HuH-7 (cell line): ENCODE measurements around the gene BCAS3.

Experiments
- DNase-seq: peaks from one replicate; pipeline ENCODE4 v3.0.0; 2011; ENCODE audit warnings: low spot score

The BCAS3 gene

DNA sequence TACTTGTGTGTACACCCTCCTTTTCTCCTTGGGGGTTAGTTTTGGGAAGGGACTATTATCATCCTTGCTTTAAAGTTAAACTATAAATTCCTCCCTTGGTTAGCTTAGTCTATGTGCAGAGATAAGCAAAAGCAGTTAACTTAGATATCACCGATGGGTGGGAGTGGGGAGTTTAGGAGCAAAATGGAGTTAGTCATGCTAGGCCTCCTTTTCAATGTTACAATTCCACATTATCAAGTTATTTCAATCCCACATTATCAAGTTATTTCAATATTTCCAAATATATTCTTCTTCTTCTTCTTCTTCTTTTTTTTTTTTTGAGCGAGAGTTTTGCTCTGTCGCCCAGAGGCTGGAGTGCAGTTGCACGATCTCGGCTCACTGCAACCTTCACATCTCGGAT, 1.7 kb upstream of the BCAS3 start:
- no peak for DNase-seq

DNA sequence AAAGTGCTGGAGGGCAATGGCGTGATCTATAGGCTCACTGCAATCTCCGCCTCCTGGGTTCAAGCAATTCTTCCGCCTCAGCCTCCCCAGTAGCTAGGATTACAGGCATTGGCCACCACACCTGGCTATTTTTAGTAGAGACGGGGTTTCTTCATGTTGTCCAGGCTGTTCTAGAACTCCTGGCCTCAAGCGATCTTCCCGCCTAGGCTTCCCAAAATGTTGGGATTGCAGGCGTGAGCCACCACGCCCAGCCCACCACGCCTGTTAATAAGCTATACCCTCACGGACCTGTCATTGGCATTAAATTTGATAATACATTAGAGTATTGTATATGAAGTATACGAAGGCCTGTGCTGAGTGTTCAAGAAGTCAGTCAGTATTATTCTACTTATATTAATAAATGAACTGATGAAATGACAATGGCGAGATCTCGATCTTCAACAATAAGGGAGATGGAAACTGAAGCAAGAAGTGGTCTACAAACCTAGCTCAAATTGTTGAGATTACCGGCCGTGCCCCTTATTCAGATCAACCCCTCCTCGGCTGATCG, 818 bp upstream of the BCAS3 start:
- no peak for DNase-seq

DNA sequence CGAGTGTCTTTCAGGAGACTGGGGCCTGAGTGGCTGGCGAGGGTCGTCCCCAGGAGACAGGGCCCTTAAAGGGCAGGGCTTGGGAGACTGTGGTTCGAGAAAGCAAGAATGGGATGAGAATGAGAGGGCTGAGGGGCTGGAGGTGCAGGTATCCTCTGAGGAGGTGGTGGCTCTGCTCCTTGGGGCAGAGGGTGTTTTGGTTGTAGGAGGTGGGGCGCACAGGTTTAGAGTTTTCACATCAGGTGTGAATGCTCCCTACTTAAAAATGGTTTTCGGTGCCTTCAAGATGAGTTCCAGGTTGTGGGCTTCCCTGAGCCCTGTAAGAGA, 430 bp downstream of the BCAS3 start:
- DNase-seq = no peak

DNA sequence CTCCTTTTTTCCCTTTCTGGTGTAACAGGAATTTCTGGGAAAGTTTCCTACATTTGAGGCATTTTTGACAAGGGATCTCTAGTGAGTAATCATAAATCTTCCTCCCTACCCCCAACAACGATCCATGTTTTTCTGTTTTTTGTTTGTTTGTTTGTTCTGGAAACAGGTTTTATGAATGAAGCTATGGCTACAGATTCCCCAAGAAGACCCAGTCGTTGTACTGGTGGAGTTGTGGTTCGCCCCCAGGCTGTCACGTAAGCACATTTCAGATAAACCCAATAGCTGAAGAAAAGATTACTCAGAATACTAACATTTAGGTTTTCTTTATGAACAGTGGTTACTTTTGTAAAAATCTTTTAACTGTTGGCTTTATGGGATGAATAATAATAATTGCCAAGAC, 1.6 kb downstream of the BCAS3 start:
- no peak for DNase-seq

DNA sequence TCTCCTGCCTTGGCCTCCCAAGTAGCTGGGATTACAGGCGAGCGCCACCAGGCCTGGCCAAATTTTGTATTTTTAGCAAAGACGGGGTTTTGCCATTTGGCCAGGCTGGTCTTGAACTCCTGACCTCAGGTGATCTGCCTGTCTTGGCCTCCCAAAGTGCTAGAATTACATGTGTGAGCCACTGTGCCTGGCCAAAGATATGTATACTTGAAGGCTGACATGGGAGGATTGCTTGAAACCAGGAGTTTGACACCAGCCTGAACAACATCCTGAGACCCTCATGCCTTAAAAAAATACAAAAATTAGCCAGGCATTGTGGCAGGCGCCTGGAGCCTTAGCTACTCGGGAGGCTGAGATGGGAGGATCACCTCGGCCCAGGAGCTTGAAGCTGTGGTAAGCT, 3.1 kb downstream of the BCAS3 start:
- DNase-seq = no peak

DNA sequence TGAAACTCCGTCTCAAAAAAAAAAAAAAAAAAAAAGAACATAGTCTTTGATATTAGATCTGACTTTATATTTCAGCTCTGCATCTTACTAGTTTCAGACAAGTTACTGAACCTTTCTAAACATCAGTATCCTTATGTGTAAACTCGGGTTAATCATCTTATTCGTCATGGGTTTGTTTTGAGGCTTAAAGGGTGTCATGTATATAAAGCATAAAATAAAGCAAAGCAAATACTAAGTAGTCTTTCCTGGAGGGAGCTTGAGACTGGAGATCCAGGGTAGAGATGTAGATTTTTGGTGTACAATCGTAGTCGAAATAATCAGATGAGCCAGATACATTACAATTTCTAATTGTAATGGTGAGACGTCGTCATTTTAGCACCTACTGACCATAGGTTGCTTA, 7.8 kb downstream of the BCAS3 start:
- DNase-seq = no peak

DNA sequence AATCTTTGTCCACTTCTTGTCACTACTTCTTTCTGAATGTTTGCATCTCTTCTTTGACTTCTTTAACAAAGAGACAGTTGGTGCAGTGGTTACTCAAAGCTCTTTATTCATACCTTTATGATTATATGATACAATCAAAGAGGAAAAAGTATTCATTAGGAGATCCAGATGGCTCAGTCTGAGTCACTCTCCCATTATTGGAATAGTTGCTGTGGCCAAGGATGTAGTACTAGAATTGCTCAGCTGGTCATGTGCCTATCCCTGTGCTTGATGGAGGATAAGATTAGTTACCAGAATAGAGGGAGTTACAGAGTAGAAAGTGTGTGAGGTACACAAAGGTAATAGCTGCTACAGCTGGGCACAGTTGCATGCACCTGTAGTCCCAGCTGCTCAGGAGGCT, 18.3 kb downstream of the BCAS3 start:
- DNase-seq = no peak

DNA sequence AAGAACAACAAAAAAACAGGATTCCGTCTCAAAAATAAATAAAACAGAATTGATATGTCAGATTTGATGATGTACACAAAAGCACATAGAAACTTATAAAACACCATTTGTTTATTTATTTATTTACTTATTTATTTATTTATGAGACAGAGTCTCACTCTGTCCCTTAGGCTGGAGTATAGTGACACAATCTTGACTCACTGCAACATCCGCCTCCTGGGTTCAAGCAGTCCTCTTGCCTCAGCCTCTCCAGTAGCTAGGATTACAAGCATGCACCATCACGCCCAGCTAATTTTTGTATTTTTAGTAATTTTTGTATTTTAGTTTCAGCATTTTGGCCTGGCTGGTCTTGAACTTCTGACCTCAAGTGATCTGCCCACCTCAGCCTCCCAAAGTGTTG, 21.4 kb downstream of the BCAS3 start:
- DNase-seq = no peak

DNA sequence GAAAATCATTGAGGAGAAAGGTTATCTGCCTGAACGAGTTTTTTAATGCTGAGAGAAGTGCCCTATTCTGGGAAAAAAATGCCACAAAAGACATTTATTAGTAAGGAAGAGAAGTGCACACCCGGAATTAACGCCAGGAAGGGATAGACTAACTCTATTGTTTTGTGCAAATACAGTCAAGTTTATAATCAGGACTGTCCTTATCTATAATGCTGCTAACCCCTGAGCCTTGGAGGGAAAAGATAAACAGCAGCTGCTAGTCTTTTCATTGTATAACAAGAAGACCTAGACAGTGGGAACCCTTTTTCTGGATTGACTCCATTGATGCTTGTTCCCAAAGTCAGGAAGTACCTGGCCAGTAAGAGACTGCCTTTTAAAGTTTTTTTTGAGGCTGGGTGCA, 26.5 kb downstream of the BCAS3 start:
- DNase-seq = no peak

DNA sequence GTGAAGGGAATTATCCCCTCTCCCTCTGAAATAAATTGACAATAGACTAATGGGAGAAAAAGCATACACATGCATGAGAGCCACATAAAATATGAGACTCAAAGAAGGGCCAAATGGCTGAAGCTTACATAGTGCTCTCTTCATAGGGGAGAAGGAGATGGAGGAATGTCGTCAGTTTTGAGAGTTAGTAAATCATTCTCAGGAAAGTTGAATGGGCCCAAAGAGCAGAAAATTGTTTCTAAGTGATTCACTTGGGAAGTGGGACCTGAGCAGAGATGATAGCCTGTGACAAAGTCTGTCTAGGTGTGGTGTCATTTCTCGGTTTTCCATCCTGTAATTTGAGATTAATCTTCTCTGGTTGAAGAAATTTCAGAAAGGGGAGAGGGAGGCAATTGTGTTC, 35.0 kb downstream of the BCAS3 start:
- no peak for DNase-seq

DNA sequence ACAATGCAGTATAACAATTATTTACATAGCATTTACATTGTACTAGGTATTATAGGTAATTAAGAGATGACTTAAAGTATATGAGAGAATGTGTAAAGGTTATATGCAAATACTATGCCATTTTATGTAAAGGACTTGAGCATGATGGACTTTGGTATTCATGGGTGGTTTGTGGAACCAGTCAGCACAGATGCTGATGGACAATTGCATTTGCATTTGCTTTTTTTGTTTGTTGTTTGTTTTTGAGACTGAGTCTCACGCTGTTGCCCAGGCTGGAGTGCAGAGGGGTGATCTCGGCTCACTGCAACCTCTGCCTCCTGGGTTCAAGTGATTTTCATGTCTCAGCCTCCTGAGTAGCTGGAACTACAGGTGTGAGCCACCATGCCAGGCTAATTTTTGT, 36.0 kb downstream of the BCAS3 start:
- DNase-seq = no peak

DNA sequence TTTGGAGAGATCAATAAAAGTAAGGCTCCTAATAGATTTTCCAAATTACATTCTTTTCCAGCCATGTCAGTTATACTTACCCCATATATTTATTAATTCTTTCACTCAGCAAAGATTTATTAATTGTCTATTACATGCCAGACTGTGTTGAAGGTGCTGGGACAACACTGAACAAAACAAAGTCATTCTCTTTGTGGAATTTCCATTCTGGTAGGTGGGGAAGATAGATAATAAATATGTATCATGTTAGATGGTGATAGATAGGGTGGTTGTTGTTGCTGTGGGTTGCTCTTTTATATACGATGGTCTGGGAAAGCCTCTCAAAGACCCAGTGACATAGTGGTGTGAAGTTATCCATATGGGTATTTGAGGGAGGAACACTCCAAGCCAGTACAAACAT, 39.1 kb downstream of the BCAS3 start:
- no peak for DNase-seq

DNA sequence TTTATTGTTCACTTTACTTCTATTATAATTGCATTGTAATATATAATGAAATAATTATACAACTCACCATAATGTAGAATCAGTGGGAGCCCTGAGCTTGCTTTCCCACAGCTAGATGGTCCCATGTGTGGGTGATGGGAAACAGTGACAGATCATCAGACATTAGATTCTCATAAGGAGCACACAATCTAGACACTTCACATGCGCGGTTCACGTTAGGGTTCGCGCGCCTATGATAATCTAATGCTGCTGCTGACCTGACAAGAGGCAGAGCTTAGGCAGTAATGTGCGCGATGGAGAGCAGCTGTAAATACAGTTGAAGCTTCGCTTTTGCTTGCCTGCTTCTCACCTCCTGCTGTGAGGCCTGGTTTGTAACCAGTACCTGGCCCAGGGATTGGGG, 40.2 kb downstream of the BCAS3 start:
- DNase-seq = no peak

DNA sequence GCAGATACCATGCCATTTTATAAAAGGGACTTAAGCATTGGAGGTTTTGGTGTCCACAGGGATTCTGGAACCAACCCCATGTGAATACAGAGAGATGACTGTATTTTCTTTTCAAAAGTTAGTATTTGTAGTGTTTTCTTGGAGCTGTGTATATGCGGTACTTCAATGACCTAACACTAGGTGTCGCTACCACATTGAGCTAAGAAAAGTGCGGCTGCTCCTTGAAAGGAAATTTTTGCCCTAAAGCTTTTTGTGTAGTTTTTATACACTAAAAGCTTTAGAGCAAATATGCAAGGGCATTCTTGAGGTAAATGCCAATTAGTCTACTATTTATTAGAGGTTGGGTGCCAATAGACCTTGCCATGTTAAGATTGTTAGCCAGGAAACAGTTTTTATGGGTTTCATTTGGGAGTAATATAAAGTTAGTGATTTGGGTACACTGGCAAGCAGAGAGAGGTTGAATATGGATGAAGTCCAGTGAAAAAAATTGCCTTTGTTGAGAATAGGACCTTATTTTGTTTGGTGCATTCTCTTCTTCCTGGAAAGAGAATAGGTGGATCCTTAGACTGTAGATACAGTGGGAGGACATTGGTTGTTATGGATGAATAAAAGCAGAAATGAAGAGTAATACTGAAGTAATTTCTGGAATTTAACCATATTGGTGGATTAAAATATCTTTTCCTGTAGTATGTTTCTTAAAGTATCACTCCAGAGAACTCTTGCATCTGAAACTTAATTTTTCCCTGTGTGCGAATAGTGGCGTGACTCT, 43.3 kb downstream of the BCAS3 start:
- DNase-seq = peak; percentile 26

DNA sequence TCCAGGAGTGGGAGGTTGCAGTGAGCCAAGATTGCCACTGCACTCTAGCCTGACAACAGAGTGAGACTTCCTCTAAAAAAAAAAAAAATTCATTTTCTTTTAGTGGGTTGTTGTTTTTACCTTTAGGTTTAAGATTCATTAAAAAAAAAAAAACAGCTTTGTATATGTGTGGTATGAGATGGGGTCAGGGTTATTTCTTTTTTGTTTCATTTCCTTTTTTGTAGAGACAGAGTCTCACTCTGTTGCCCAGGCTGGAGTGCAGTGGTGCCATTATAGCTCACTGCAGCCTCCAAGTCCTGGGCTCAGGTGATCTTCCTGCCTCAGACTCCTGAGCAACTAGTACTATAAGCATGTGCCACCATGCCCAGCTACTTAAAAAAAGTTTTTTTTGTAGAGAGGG, 47.0 kb downstream of the BCAS3 start:
- DNase-seq = no peak

DNA sequence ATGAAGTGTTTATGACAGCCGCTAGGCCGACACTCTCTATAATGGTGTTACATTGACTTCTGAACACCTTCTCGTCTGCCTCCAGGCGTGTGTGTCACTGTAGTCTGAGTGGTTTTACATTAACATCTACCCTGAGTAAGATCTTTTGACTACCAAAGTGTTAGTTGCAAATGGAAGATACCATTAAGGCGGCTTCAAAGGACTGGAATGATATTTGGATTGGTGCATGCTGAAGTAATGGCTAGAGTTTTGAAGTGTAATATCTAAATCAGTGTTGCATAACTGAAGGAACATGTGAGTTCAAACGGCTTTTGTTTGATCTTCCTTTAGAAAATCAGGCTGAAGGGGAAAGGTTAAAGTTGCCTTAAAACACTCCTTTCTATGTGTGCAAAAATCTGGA, 52.2 kb downstream of the BCAS3 start:
- peak; percentile 20 for DNase-seq

DNA sequence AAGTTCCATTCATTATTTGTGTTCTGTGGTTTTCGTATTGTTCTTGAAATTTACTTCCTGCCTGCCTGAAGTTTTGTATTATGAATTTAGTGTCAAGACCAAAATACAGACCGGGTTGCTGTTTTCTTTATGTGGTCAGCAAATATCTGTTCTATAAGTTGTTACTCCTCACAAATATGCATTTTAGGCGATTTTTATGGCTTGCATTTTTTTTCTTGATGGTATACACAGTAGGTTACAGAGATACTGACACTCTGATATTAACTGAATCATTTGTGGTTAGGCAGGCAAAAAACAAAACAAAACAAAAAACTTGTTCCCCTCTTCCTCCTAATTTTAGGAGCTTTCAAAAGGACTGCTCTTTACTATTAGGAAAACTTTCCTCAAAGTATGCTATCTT, 52.6 kb downstream of the BCAS3 start:
- no peak for DNase-seq

DNA sequence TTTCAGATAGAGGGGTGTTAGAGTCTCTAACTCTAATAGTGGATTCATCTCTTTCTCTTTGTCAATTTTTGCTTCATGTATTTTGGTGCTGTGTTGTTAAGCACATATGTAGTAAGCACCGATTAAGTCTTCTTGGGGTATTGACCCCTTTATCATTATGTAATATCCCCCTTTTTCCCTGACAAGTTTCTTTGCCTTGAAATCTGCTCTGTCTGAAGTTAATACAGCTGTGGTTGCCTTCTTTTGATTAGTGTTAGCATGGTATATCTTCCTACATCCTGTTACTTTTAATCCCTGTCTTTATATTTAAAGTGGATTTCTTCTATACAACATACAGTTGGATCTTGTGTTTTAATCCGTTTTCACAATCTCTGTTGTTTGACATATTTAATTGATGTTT, 60.6 kb downstream of the BCAS3 start:
- no peak for DNase-seq

DNA sequence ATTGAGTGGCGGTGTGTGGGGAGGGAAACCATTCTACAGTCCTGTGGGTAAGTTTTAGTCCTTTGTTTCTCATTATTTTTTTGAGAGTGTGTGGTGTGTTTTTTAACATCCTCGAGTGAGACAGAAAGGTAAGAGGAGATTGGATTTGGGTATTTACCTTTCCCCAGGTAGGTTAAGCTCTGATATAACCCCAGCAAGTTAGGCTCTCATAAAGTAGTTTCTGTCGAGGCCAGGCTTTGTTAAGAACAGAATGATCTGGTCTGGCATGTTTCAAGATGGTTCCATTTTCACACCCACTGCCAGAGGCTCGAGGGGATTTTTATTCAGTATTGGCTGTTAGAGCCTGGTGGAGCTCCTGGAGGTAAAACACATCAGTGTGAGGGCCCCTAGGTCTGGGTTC, 62.9 kb downstream of the BCAS3 start:
- DNase-seq = no peak

DNA sequence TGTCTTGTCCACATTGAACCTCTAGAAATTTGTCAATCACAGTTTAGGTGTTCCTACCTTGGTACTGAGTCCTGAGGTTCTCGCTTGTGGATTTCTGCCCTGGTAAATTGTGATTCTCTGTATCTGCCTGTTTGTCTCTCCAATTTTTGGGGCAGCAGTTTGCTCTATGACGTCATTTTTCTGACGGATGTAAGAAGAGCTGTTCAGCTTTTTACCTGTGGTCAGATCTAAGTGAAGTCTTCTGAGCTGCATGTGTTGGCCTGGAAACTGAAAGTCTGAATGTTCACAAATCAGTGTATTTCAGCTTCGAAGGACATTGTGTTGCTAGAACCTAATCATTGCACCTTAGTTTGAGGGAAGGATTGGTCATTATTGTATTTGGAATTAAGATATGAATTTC, 63.4 kb downstream of the BCAS3 start:
- DNase-seq = no peak

DNA sequence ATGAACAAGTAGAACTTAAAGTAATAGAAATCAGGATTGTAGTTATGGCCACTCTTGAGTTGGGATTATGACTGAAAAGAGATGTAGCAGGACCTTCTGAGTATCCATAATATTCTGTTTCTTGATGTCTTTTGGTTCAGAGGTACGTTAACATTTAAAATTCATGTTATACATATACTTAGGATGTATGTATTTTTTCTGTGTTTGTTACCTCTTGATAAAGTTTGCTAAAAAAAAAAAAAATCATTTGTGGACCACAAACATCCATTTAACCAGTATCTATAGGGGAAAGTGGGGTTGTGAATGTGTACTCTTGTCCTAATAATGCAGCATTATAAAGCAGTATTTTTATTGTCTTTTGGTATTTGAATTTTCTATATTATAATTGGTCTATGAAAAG, 65.6 kb downstream of the BCAS3 start:
- no peak for DNase-seq

DNA sequence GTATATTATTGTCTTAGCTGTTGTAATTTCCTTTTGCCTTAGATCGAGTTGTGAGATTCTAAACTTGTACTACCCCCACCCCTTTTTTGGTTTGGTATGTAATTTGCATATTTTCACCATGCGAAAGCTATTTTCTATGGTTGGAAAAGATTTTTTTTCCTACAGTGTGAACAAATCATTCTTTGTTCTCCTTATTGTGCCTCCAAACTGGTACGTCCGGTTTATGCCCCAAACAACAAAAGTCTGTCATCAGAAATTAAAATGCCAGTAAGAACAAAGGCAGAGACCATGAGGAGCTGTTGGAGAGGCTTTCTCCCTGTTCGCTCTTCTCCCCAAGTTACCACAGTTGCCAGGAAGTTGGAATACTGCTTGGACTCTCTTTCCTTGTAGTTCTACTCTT, 66.1 kb downstream of the BCAS3 start:
- DNase-seq = no peak

DNA sequence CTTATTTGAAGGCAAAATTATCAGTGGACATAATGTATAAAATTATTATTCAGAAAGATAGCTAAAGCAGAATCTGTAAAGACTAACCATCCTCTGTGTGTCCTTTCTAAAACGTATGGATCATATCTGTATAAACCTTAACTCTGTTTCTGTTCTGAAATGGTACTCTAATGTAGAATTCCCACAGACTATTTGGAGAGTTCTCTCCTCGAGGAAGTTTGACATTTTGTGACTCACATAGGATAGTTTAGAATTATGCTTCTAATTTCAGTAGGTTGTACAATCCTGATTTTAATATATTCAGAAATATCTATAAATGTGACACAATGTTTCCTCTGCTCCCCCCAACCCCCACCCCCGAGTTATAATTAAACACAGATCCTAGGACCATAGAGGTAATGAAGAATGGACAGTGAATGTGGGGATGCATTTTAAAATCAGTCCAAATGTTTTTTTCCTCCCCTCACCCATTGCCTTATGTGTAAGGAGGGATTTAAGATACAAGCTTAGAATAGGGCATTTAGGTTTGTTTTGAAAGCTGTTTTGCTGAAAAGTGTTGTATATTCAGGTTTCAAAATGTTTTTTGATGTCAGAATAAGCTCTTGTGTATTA, 66.8 kb downstream of the BCAS3 start:
- no peak for DNase-seq

DNA sequence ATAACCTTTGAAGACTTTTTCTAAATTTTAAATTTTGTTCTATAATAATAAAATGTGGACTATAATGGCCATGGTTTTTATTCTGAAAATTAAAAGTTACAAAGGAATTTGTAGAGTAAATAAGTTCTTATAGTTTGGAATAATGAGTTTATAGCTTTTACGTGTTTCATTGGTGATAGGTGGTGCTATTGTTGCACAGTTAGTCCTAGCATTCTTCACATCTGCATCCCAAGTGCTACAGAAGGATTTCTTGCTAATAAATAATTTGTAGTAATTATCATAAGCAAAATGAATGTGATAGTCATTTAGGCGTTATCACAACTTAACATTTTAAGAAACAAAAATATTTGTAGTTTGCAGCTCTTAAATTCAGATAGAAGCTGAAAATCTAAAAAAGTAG, 67.9 kb downstream of the BCAS3 start:
- no peak for DNase-seq
